Ureter (tissue), 1 donor: ENCODE results near the gene TMX3. TPM values are rescaled to one million over a fixed set of nuclear protein-coding genes. Genes with fewer than 3 reads are reported as not detected.

Experiments used
- DNase-seq: peaks from one replicate; pipeline ENCODE4 v3.0.0-alpha.2; 2020; ENCODE audit warnings: low spot score
- total RNA-seq: library from RNA; stranded (reverse); gene quantifications from one replicate; pipeline ENCODE4 v1.2.4, GENCODE V29; 2023
- donor health status: DM: yes; HTN: yes; CAD: no.

TMX3 gene
- total RNA-seq, 1 donor from 2014 or later = 67.5 TPM

GRCh38 chr18:68707646-68708045 is 7.3 kb downstream of the TMX3 start:
- no peak for DNase-seq

- DNase-seq = no peak
Observed at GRCh38 chr18:68705119-68705518, 9.8 kb downstream of the TMX3 start.

GRCh38 chr18:68703326-68703725 is 11.6 kb downstream of the TMX3 start:
- no peak for DNase-seq

- DNase-seq = no peak
Observed at GRCh38 chr18:68701353-68701752, 13.6 kb downstream of the TMX3 start.

- no peak for DNase-seq
Observed at GRCh38 chr18:68699043-68699442, 15.9 kb downstream of the TMX3 start.

GRCh38 chr18:68696937-68697336 is 18.0 kb downstream of the TMX3 start:
- no peak for DNase-seq

- no peak for DNase-seq
Observed at GRCh38 chr18:68694316-68694715, 20.6 kb downstream of the TMX3 start.

- DNase-seq = no peak
Observed at GRCh38 chr18:68693091-68693815, 21.7 kb downstream of the TMX3 start.

GRCh38 chr18:68679528-68679927 is 35.4 kb downstream of the TMX3 start:
- no peak for DNase-seq

GRCh38 chr18:68676913-68677312 is 38.0 kb downstream of the TMX3 start:
- DNase-seq = no peak

GRCh38 chr18:68667121-68667520 is 47.8 kb downstream of the TMX3 start:
- no peak for DNase-seq

GRCh38 chr18:68666381-68666780 is 48.5 kb downstream of the TMX3 start:
- DNase-seq = no peak

GRCh38 chr18:68665628-68666027 is 49.3 kb downstream of the TMX3 start:
- DNase-seq = no peak

GRCh38 chr18:68662754-68663153 is 52.2 kb downstream of the TMX3 start:
- no peak for DNase-seq

- no peak for DNase-seq
Observed at GRCh38 chr18:68660354-68661183, 54.3 kb downstream of the TMX3 start.

GRCh38 chr18:68648191-68648590 is 66.7 kb downstream of the TMX3 start:
- DNase-seq = no peak

- no peak for DNase-seq
Observed at GRCh38 chr18:68642003-68642402, 72.9 kb downstream of the TMX3 start.

- no peak for DNase-seq
Observed at GRCh38 chr18:68640861-68641260, 74.0 kb downstream of the TMX3 start.

- DNase-seq = no peak
Observed at GRCh38 chr18:68638613-68639012, 76.3 kb downstream of the TMX3 start.

GRCh38 chr18:68627812-68628211 is 87.1 kb downstream of the TMX3 start:
- DNase-seq = no peak
